ENCODE data around the gene PLEKHG1. TPM values are rescaled to one million over a fixed set of nuclear protein-coding genes. Genes with fewer than 3 reads are reported as not detected.

PLEKHG1 gene
- polyA plus RNA-seq, 1 experiment, result 0.16 TPM

GRCh38 chr6:150587637-150588036, 12.0 kb upstream of the PLEKHG1 start:
- CTCF ChIA-PET, result no interaction called here
- H3K4me3 ChIP-seq (ENCODE audit: low read depth, low read length), result no peak overlapping the region
- peaks cover 4% of the 10 kb centered on the region for H3K27me3 ChIP-seq (ENCODE audit: control insufficient read depth, insufficient read depth, low read length)
- DNase-seq (ENCODE audit: low read depth, low spot score), result no peak
- TF ChIP-seq CTCF (IDR thresholded peaks at IDR 0.05; ENCODE audit: low read depth, low read length), result no peak
- POLR2A ChIA-PET, result no interaction called here
- H3K9me3 ChIP-seq (ENCODE audit: control insufficient read depth, insufficient read depth, low read length), result no peaks in the 10 kb centered on the region
- no peak overlapping the region for H3K27ac ChIP-seq (ENCODE audit: low read depth, low read length)

DNA sequence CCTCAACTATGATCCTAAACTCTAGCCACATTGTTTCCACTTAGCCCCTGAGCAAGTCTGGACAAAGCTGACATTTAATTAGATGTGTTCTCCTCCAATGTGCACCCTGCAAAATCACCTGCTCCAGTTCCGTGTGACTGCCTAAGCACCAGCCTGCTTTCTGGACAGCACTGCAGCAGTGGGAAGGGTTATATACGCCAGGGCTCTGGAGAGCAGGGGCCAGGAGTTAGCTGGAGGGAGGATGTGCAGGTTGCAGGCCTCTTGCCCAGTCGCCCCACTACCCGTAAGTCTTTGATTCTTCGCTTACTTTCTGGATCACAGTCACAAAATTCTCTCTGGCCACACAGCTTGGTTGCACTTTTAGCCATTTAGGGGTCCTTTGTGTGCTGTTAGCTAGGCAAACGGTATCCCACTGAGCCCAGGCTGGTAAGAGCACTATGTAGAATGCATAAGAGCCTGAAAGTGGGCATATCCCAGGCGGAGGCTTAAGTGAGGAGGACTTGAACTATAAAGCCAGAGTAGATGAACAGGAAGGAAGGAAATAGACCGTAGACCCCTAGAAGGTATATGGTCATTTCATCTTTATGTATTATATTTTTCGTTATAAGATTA, 10.7 kb upstream of the PLEKHG1 start:
- Histone ChIP-seq H3K27me3 (ENCODE audit: control insufficient read depth, insufficient read depth, low read length) (peaks cover 4% of the 10 kb centered on the region), H3K4me3 (ENCODE audit: low read depth, low read length) (no peak overlapping the region), H3K27ac (ENCODE audit: low read depth, low read length) (no peak overlapping the region), H3K9me3 (ENCODE audit: control insufficient read depth, insufficient read depth, low read length) (no peaks in the 10 kb centered on the region)
- CTCF ChIA-PET, result no interaction called here
- DNase-seq (ENCODE audit: low read depth, low spot score), result no peak
- POLR2A ChIA-PET, result no interaction called here
- no peak for TF ChIP-seq CTCF (IDR thresholded peaks at IDR 0.05; ENCODE audit: low read depth, low read length)

DNA sequence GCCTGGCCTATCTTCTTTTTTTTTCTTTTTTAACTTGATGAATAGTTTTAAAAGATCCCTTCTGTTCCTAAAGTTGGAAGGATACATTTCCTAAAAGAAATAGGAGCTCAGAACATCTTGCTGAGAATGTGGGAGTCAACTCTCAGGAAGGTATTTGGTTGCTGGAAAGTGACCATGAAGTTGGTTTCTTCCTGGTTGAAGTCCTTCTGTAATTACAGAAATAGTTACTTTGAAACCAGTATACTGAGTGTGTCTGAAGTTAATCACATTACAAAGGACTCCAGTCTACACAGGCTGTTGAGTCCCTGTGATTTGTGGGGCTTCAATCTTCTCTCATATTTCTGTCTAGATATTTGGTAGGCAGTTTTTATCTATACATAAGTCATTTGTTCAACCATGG, 9.8 kb upstream of the PLEKHG1 start:
- H3K9me3 ChIP-seq (ENCODE audit: control insufficient read depth, insufficient read depth, low read length), result no peaks in the 10 kb centered on the region
- H3K27ac ChIP-seq (ENCODE audit: low read depth, low read length), result no peak overlapping the region
- DNase-seq (ENCODE audit: low read depth, low spot score), result no peak
- peaks cover 4% of the 10 kb centered on the region for H3K27me3 ChIP-seq (ENCODE audit: control insufficient read depth, insufficient read depth, low read length)
- ChIA-PET CTCF (no interaction called here), POLR2A (no interaction called here)
- no peak overlapping the region for H3K4me3 ChIP-seq (ENCODE audit: low read depth, low read length)
- TF ChIP-seq CTCF (IDR thresholded peaks at IDR 0.05; ENCODE audit: low read depth, low read length), result no peak

- no peak for DNase-seq (ENCODE audit: low read depth, low spot score)
- ChIA-PET POLR2A (no interaction called here), CTCF (no interaction called here)
- no peak for TF ChIP-seq CTCF (IDR thresholded peaks at IDR 0.05; ENCODE audit: low read depth, low read length)
- Histone ChIP-seq H3K27ac (ENCODE audit: low read depth, low read length) (no peak overlapping the region), H3K27me3 (ENCODE audit: control insufficient read depth, insufficient read depth, low read length) (peaks cover 4% of the 10 kb centered on the region), H3K4me3 (ENCODE audit: low read depth, low read length) (no peak overlapping the region), H3K9me3 (ENCODE audit: control insufficient read depth, insufficient read depth, low read length) (no peaks in the 10 kb centered on the region)
Observed at GRCh38 chr6:150590446-150590845, 9.2 kb upstream of the PLEKHG1 start.

DNA sequence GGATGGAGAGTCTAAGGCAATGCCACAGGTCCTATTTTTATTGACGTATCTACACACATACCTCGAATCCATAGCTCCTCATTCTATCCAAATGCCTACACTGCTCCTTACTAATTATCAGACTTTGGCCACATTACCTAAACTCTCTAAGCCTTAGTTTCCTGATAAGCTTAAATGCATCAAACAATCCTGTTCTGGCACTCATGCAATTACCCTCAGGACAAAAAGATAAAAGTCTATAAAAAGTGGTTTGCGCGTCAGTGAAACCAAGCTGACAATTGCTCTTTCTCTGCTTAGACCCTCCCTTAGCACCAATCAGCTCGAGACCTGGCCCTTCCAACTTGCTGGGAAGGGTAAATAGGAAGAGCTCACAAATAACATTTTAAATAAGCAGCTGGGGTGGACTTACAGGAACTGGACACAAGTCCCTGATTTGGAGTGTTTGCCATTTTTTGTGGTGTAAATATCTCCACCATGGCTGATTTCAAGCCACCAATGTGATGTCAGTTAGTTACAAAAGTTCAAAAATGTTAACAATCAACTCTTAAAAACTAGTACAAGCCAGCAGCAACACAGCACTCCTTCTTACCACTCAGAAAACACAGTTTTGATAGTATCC, 7.2 kb upstream of the PLEKHG1 start:
- H3K27me3 ChIP-seq (ENCODE audit: control insufficient read depth, insufficient read depth, low read length), result peaks cover 6% of the 10 kb centered on the region
- POLR2A ChIA-PET, result no interaction called here
- no peak overlapping the region for H3K4me3 ChIP-seq (ENCODE audit: low read depth, low read length)
- no peak for DNase-seq (ENCODE audit: low read depth, low spot score)
- TF ChIP-seq CTCF (IDR thresholded peaks at IDR 0.05; ENCODE audit: low read depth, low read length), result no peak
- CTCF ChIA-PET, result no interaction called here
- H3K9me3 ChIP-seq (ENCODE audit: control insufficient read depth, insufficient read depth, low read length), result no peaks in the 10 kb centered on the region
- H3K27ac ChIP-seq (ENCODE audit: low read depth, low read length), result no peak overlapping the region
